ENCODE data around the gene NFYC. TPM values are rescaled to one million over a fixed set of nuclear protein-coding genes. Genes with fewer than 3 reads are reported as not detected.

The NFYC gene
- polyA plus RNA-seq, 1 donor = 66.0 TPM

DNA sequence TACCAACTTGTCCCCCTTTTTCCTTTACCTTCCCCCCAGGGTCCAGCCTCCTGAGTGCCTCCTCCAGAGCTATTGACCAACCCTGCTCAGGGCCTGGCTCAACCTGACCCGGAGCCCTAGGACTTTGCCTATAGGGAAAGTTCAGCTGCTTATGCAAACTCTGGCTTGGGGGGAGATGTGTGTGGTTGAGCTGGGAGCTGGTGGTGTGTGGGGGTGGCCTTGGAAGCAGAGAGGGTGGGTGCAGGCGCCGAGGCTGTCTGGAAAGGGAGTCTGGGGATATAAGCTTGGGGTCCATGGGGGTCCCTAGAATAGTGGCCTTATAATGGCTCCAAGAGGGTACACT lies 106.1 kb downstream of the NFYC start:
- H3K4me1 ChIP-seq (ENCODE audit: control insufficient read depth, insufficient read depth, low read length) = peaks cover 14% of the 10 kb centered on the region
- no peak overlapping the region for H3K27ac ChIP-seq (ENCODE audit: low read length)
- no CpG with 5 or more reads among the region's 3 CpGs for WGBS (ENCODE audit: insufficient coverage, low lambda C conversion rate)

DNA sequence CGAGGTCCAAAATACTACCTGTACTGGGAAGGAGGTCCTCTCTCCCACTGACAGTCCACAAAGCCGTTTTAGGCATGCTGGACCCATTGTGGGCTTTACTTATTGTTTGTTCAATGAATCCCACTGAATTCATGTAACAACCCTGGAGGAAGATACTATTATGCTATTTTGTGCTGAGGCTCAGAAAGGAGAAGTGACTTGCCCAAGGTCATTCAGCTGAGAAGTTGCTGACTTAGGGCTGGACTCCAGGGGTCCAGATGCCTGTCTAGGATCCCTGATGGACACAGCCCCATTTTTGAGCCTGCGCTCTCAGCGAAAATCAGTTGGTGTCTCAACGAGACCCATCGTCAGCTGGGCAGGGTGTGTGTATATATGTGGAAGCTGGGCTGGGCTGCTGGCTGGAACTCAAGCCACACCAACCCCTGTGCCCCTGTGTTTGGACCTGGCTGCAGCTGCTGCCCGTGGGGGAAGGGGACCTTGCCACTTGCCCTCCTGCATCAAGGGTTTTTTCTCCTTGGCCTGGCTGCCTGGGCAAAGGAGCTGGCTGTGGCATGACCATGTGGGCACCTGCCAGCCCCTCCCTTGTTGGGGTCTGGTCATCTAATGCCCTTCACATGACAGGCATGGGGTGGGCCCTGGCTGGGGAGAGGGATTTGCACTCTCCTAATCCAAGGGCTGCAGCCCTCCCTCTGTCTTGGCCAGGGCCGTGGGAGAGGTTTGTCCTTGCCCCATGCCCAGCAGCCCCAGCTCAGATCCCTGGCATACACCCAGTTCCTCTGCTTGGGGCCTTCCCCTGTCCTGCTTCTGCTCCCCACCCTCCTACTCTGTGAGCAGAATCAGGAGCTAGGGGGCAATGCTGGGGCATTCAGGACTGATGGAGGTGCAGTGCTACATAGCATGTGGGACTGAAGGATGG lies 107.1 kb downstream of the NFYC start:
- peaks cover 3% of the 10 kb centered on the region for H3K27me3 ChIP-seq (ENCODE audit: control insufficient read depth, insufficient read depth, low read length)
- WGBS (ENCODE audit: insufficient coverage, low lambda C conversion rate) = no CpG with 5 or more reads among the region's 8 CpGs
- peaks cover 14% of the 10 kb centered on the region for H3K4me1 ChIP-seq (ENCODE audit: control insufficient read depth, insufficient read depth, low read length)
- H3K27ac ChIP-seq (ENCODE audit: low read length) = no peak overlapping the region
- no peak for DNase-seq
- no peaks in the 10 kb centered on the region for H3K36me3 ChIP-seq (ENCODE audit: control insufficient read depth, insufficient read depth, low read length)
- H3K4me3 ChIP-seq (ENCODE audit: low read length) = no peak overlapping the region
- H3K9me3 ChIP-seq (ENCODE audit: control insufficient read depth, low read depth, low read length) = no peaks in the 10 kb centered on the region

More for the DNA sequence above, 106.1 kb downstream of the NFYC start:
- H3K9me3 ChIP-seq (ENCODE audit: control insufficient read depth, low read depth, low read length) = no peaks in the 10 kb centered on the region
- no peaks in the 10 kb centered on the region for H3K36me3 ChIP-seq (ENCODE audit: control insufficient read depth, insufficient read depth, low read length)
- DNase-seq = no peak
- H3K4me3 ChIP-seq (ENCODE audit: low read length) = no peak overlapping the region
- peaks cover 3% of the 10 kb centered on the region for H3K27me3 ChIP-seq (ENCODE audit: control insufficient read depth, insufficient read depth, low read length)

DNA sequence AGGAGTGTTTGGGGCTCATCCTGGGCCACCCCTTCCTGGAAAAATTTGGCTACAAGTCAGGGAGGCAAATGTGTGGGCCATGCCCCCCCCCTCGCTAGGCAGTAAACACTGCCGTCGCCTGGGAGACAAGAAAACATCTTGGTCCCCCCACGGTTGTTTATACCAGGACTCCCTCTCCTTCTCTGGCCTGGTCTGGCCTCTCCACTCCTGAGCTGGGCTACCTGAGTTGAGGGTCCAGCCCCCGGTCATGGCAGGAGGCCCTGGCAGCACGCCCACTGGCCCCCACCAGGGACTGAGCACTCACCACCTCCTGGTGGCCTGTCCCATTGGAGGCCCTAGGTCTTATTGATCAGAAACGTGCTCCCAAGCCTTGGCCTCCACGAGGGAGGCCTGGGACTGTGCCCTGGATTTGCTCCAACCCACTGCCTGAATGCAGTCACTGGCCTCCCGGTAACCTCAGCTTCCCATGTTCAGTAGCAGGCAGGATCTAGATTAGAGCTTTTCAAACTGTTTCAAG lies 107.9 kb downstream of the NFYC start:
- Histone ChIP-seq H3K4me3 (ENCODE audit: low read length) (no peak overlapping the region), H3K27me3 (ENCODE audit: control insufficient read depth, insufficient read depth, low read length) (peaks cover 3% of the 10 kb centered on the region), H3K27ac (ENCODE audit: low read length) (no peak overlapping the region), H3K36me3 (ENCODE audit: control insufficient read depth, insufficient read depth, low read length) (no peaks in the 10 kb centered on the region), H3K9me3 (ENCODE audit: control insufficient read depth, low read depth, low read length) (no peaks in the 10 kb centered on the region), H3K4me1 (ENCODE audit: control insufficient read depth, insufficient read depth, low read length) (peaks cover 14% of the 10 kb centered on the region)
- no CpG with 5 or more reads among the region's 9 CpGs for WGBS (ENCODE audit: insufficient coverage, low lambda C conversion rate)
- peak in 1 of 2 donors; percentile 31 for DNase-seq

DNA sequence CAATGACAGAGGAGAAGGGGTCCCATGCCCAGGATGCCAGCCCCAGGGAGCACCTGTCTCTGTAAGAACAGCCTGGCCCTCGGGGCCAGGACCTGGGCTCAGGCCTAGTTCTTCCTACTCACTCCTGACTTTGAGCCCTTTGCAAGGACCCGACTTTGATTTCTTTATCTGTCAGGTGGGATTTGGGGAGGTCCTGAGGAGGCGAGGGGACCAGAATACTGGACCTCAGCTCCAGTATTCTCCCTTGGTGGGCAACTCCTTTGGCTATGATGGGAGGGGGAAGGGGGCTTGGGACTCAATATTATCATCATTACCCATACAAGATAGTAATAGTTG lies 110.2 kb downstream of the NFYC start:
- no peak for DNase-seq
- Histone ChIP-seq H3K36me3 (ENCODE audit: control insufficient read depth, insufficient read depth, low read length) (no peaks in the 10 kb centered on the region), H3K4me1 (ENCODE audit: control insufficient read depth, insufficient read depth, low read length) (peaks cover 15% of the 10 kb centered on the region), H3K27me3 (ENCODE audit: control insufficient read depth, insufficient read depth, low read length) (peaks cover 3% of the 10 kb centered on the region), H3K27ac (ENCODE audit: low read length) (peak overlapping the region; percentile 23), H3K9me3 (ENCODE audit: control insufficient read depth, low read depth, low read length) (no peaks in the 10 kb centered on the region), H3K4me3 (ENCODE audit: low read length) (peak overlapping the region; percentile 43)
- no CpG with 5 or more reads among the region's 3 CpGs for WGBS (ENCODE audit: insufficient coverage, low lambda C conversion rate)

DNA sequence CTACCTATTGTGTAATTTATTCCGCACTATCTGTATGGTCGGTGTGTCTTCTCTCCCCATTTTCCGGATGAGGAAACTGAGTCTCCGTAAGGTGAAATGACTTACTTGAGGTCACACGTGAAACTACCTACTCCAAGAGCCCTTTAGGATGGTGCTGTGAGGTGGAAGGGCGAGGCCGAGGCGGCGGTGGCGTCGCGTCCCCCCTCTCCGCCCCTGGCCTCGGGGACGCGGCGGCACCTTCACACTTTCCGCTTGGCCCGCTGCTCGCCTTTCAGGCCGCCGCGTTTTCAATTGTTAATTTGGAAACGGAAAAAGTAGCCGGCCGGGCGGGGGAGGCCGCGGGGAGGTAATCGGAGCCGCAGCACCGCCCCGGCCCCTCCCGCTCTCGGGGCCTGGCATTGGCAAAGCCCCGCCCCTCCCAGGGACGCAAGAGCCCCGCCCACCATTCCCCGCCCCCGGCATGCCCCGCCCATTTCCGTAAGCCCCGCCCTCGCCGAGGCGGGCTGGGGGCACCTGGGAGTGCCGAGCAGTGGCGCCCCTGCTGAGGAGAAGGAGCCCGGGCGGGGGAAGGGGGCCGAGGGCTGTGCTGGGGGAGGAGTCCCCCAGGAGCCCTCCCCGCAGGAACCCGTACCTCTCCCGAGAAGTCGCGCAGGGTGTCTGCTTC lies 110.7 kb downstream of the NFYC start:
- H3K27ac ChIP-seq (ENCODE audit: low read length) = peak overlapping the region; percentile 23
- no peaks in the 10 kb centered on the region for H3K9me3 ChIP-seq (ENCODE audit: control insufficient read depth, low read depth, low read length)
- H3K36me3 ChIP-seq (ENCODE audit: control insufficient read depth, insufficient read depth, low read length) = no peaks in the 10 kb centered on the region
- DNase-seq = peak; percentile 68 to 72
- peaks cover 20% of the 10 kb centered on the region for H3K4me1 ChIP-seq (ENCODE audit: control insufficient read depth, insufficient read depth, low read length)
- WGBS (ENCODE audit: insufficient coverage, low lambda C conversion rate) = no CpG with 5 or more reads among the region's 56 CpGs
- peak overlapping the region; percentile 43 for H3K4me3 ChIP-seq (ENCODE audit: low read length)
- peaks cover 4% of the 10 kb centered on the region for H3K27me3 ChIP-seq (ENCODE audit: control insufficient read depth, insufficient read depth, low read length)

DNA sequence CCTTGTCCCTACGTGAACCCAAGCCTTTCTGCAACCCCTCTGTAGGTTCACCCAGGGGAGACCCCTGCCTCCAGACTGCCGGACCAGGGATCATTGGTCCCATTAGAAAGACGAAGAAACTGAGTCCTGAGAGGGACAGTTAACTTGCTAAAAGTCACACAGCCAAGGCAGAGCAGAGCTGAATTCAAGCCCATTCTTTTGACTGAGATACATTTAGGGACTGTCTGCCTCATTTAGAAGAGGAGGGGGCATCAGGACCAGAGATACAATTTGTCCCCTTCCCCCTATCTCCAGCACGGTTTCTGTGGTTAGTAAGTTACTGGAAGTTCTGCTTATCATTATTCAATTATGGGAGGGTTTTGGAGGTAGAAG lies 111.2 kb downstream of the NFYC start:
- H3K27me3 ChIP-seq (ENCODE audit: control insufficient read depth, insufficient read depth, low read length) = peaks cover 4% of the 10 kb centered on the region
- no peak for DNase-seq
- no CpG with 5 or more reads among the region's 4 CpGs for WGBS (ENCODE audit: insufficient coverage, low lambda C conversion rate)
- H3K27ac ChIP-seq (ENCODE audit: low read length) = no peak overlapping the region
- no peaks in the 10 kb centered on the region for H3K36me3 ChIP-seq (ENCODE audit: control insufficient read depth, insufficient read depth, low read length)
- H3K4me1 ChIP-seq (ENCODE audit: control insufficient read depth, insufficient read depth, low read length) = peaks cover 25% of the 10 kb centered on the region
- H3K9me3 ChIP-seq (ENCODE audit: control insufficient read depth, low read depth, low read length) = no peaks in the 10 kb centered on the region
- no peak overlapping the region for H3K4me3 ChIP-seq (ENCODE audit: low read length)

DNA sequence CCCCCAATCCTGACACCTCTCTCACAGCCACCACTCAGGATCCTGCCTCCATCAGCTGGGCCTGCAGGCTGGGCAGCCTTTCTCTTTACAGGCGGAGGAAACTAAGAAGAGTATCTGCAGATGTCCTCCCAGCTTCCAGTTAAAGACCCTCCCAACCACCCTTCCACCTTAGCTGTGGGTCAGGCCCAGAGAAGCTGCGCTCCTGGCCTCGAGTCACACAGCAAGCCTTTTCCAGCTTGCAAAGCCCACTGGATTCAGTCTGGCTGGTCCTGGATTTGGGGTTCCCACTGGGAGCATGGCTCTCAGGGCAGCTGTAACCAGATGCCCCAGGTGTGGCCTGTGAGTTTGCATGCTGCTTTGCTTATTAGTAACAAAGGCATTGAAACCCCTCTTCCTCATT lies 111.9 kb downstream of the NFYC start:
- Histone ChIP-seq H3K27ac (ENCODE audit: low read length) (no peak overlapping the region), H3K4me3 (ENCODE audit: low read length) (no peak overlapping the region)

DNA sequence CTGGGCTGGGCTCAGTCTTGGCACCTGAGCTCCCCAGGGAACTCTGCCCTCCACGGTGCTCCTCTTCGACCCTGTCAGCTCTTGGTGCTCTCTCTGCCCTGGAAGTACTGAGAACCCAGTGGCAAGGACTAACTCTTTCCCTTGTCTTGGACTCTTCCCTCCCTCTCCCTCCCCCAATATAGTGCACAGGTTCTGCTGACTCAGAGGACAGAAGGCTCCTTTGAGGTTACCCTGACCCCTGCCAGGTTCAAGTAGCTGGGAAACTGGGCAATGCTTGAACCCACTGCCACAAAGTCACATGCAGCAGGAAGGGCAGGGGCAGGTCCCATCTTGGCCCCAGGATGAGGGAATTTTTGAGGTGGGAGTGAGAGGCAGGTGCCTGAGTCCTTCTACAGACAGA lies 112.4 kb downstream of the NFYC start:
- H3K4me3 ChIP-seq (ENCODE audit: low read length) = no peak overlapping the region
- peaks cover 4% of the 10 kb centered on the region for H3K27me3 ChIP-seq (ENCODE audit: control insufficient read depth, insufficient read depth, low read length)
- H3K36me3 ChIP-seq (ENCODE audit: control insufficient read depth, insufficient read depth, low read length) = no peaks in the 10 kb centered on the region
- peaks cover 27% of the 10 kb centered on the region for H3K4me1 ChIP-seq (ENCODE audit: control insufficient read depth, insufficient read depth, low read length)
- no peak overlapping the region for H3K27ac ChIP-seq (ENCODE audit: low read length)
- WGBS (ENCODE audit: insufficient coverage, low lambda C conversion rate) = no CpG with 5 or more reads among the region's 2 CpGs
- H3K9me3 ChIP-seq (ENCODE audit: control insufficient read depth, low read depth, low read length) = no peaks in the 10 kb centered on the region
- no peak for DNase-seq

More for the DNA sequence above, 111.9 kb downstream of the NFYC start:
- Histone ChIP-seq H3K4me1 (ENCODE audit: control insufficient read depth, insufficient read depth, low read length) (peaks cover 27% of the 10 kb centered on the region), H3K27me3 (ENCODE audit: control insufficient read depth, insufficient read depth, low read length) (peaks cover 4% of the 10 kb centered on the region), H3K36me3 (ENCODE audit: control insufficient read depth, insufficient read depth, low read length) (no peaks in the 10 kb centered on the region), H3K9me3 (ENCODE audit: control insufficient read depth, low read depth, low read length) (no peaks in the 10 kb centered on the region)
- DNase-seq = no peak
- no CpG with 5 or more reads among the region's 3 CpGs for WGBS (ENCODE audit: insufficient coverage, low lambda C conversion rate)

DNA sequence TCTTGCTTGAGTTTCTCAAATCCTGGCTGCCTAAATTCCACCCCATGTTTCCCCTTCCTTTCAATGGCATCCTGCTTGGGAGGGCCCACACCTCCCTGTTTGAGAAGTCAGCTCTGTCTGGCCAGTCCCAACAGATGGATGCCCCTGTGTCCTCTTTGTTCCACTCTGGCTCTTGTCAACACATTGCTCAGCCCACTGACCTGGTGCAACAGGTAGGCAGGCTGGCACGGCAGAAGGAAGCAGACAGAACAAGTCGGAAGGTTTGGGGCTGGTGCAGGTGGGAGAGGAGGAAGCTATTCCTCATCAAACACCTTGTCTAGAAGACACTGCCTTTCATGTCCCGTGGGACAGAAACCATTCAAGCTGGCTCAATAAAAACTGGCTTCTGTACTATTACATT lies 114.7 kb downstream of the NFYC start:
- Histone ChIP-seq H3K36me3 (ENCODE audit: control insufficient read depth, insufficient read depth, low read length) (no peaks in the 10 kb centered on the region), H3K27me3 (ENCODE audit: control insufficient read depth, insufficient read depth, low read length) (peaks cover 2% of the 10 kb centered on the region), H3K27ac (ENCODE audit: low read length) (no peak overlapping the region), H3K4me1 (ENCODE audit: control insufficient read depth, insufficient read depth, low read length) (peaks cover 22% of the 10 kb centered on the region), H3K9me3 (ENCODE audit: control insufficient read depth, low read depth, low read length) (no peaks in the 10 kb centered on the region), H3K4me3 (ENCODE audit: low read length) (no peak overlapping the region)
- no peak for DNase-seq
- no CpG with 5 or more reads among the region's 3 CpGs for WGBS (ENCODE audit: insufficient coverage, low lambda C conversion rate)

DNA sequence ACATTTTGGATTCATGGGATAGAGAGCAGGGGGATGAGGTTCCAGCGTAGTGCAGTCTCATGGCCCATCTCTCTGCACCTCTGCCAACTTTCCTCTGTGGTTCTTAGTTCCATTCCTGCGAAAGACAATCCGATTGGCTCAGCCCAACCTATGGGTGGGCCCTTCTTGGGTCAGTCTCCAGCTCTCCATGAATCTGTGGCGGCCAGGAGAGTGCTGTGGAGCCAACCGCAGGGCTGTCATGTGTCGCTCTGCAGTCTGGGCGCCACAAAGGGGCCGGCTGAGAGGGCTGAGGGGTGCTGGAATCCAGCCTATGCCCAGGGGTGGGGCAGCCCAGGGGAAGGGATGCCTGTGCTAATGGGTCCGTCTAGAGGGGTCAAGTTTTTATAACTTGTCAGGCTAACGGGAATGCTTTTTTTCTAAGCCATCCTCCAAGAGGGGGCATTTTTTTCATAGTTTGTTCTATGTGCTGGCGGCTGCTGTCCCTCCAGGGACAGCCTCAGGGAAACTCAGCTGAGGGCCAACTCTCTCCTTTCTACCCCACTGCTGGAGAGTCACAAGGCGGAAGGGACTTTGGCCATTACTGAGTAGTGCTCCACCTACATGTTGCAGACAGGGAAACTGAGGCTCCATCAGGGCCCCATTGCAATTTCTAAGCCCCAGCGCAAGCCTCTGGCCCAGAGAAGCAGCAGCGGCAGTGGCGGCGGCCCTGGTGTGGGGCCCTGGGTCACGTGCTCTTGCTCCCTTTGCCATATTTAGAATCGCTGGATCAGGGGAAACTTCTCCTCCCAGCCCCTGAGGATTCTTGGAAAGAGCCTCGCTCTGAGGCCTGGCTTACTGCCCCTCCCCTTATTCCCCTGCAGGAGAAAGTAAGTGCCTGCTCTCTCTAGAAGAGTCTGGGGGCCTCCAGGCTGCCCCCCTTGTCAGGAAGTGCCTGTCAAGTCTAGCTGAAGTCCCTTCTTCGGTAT lies 115.5 kb downstream of the NFYC start:
- Histone ChIP-seq H3K4me3 (ENCODE audit: low read length) (no peak overlapping the region), H3K27ac (ENCODE audit: low read length) (peak overlapping the region; percentile 51), H3K4me1 (ENCODE audit: control insufficient read depth, insufficient read depth, low read length) (peaks cover 14% of the 10 kb centered on the region), H3K36me3 (ENCODE audit: control insufficient read depth, insufficient read depth, low read length) (no peaks in the 10 kb centered on the region), H3K9me3 (ENCODE audit: control insufficient read depth, low read depth, low read length) (no peaks in the 10 kb centered on the region), H3K27me3 (ENCODE audit: control insufficient read depth, insufficient read depth, low read length) (peaks cover 2% of the 10 kb centered on the region)
- no CpG with 5 or more reads among the region's 20 CpGs for WGBS (ENCODE audit: insufficient coverage, low lambda C conversion rate)
- DNase-seq = peak in 1 of 2 donors; percentile 36

All from large intestine (tissue), 3 donors.